Measurements from ENCODE around the gene OPHN1.

The OPHN1 gene

GRCh38 chrX:68238568-68238967, 194.7 kb downstream of the OPHN1 start:
- ATAC-seq (no peak), DNase-seq (no peak)

GRCh38 chrX:68234171-68234910, 199.0 kb downstream of the OPHN1 start:
- DNase-seq (no peak), ATAC-seq (no peak)

GRCh38 chrX:68232206-68232605, 201.1 kb downstream of the OPHN1 start:
- ATAC-seq (no peak), DNase-seq (no peak)

- ATAC-seq (no peak), DNase-seq (no peak)
These were observed 224.3 kb downstream of the OPHN1 start for GRCh38 chrX:68209008-68209407.

- ATAC-seq, result no peak
- no peak for DNase-seq
These were observed 228.7 kb downstream of the OPHN1 start for GRCh38 chrX:68204521-68205038.

- DNase-seq (no peak), ATAC-seq (no peak)
These were observed 229.6 kb downstream of the OPHN1 start for GRCh38 chrX:68203646-68204045.

GRCh38 chrX:68203211-68203610, 230.1 kb downstream of the OPHN1 start:
- DNase-seq, result no peak
- no peak for ATAC-seq

- DNase-seq, result no peak
- ATAC-seq, result no peak
These were observed 234.0 kb downstream of the OPHN1 start for GRCh38 chrX:68199062-68199848.

GRCh38 chrX:68196939-68197791, 236.1 kb downstream of the OPHN1 start:
- DNase-seq (peak; percentile 5), ATAC-seq (no peak)

- DNase-seq, result no peak
- no peak for ATAC-seq
These were observed 237.7 kb downstream of the OPHN1 start for GRCh38 chrX:68195561-68195960.

- ATAC-seq (no peak), DNase-seq (no peak)
These were observed 239.5 kb downstream of the OPHN1 start for GRCh38 chrX:68193786-68194185.

GRCh38 chrX:68193234-68193633, 240.1 kb downstream of the OPHN1 start:
- no peak for ATAC-seq
- DNase-seq, result no peak

GRCh38 chrX:68190799-68191198, 242.5 kb downstream of the OPHN1 start:
- ATAC-seq (no peak), DNase-seq (no peak)

- DNase-seq (no peak), ATAC-seq (no peak)
These were observed 246.6 kb downstream of the OPHN1 start for GRCh38 chrX:68186552-68187262.

- DNase-seq (no peak), ATAC-seq (no peak)
These were observed 248.1 kb downstream of the OPHN1 start for GRCh38 chrX:68185161-68185560.

- no peak for ATAC-seq
- DNase-seq, result no peak
These were observed 249.6 kb downstream of the OPHN1 start for GRCh38 chrX:68183612-68184214.

- ATAC-seq, result no peak
These were observed 252.7 kb downstream of the OPHN1 start for GRCh38 chrX:68180579-68180978.

GRCh38 chrX:68179355-68179754, 253.9 kb downstream of the OPHN1 start:
- DNase-seq, result no peak
- ATAC-seq, result no peak

More at GRCh38 chrX:68180579-68180978, 252.7 kb downstream of the OPHN1 start:
- no peak for DNase-seq

- ATAC-seq (no peak), DNase-seq (no peak)
These were observed 255.8 kb downstream of the OPHN1 start for GRCh38 chrX:68177542-68177941.

GRCh38 chrX:68175562-68175961, 257.7 kb downstream of the OPHN1 start:
- no peak for DNase-seq
- no peak for ATAC-seq

GRCh38 chrX:68163441-68163840, 269.9 kb downstream of the OPHN1 start:
- ATAC-seq (no peak), DNase-seq (no peak)

Measured in stimulated activated naive CD8-positive, alpha-beta T cell treated with anti-CD3 and anti-CD28 coated beads, Interleukin-15, Interleukin-2, amounts not matched to agents 100 U/mL and 50 U/mL, for 24 hours (primary cell).